GM21390 (cell line): ENCODE results near the gene GUCY2C.
"Not testable (repeated sequence)": the region's sequence is repeated elsewhere in the genome, so short reads cannot be mapped to it uniquely, and the experiment has no call there.

ENCODE experiments used
- ATAC-seq: cut with Tn5 transposase; IDR thresholded peaks from one replicate; pipeline ENCODE4 v1.9.1; 2021; ENCODE audit not compliant: unreplicated experiment

Gene GUCY2C

GRCh38 chr12:14696265-14696741 lies at the start of gene GUCY2C:
GUCY2C (minus strand) TSS chr12:14696599; CDS start chr12:14696448, 151 bp downstream.
- no peak for ATAC-seq

- ATAC-seq = no peak
Observed at GRCh38 chr12:14743061-14743460, 46.7 kb upstream of the GUCY2C start.

GRCh38 chr12:14741942-14742341 lies 45.5 kb upstream of the GUCY2C start:
- no peak for ATAC-seq

DNA sequence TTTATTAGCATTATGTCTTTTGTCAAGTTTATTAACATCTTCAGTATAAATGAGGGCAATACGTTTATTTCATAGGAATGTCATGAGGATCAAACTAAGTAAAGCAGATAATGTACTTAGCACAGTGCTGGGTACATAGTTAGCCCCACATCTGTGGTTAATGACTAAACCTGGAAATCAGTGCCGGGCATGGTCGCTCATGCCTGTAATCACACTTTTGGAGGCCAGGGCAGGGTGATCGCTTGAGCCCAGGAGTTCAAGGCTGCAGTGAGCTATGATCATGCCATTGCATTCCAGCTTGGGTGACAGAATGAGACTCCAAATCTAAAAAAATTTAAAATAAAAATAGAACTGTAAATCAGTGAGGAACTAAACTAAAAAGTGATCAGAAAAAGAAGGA lies 44.8 kb upstream of the GUCY2C start:
- no peak for ATAC-seq

- ATAC-seq = not testable (repeated sequence)
Observed at GRCh38 chr12:14736441-14736840, 40.0 kb upstream of the GUCY2C start.

- no peak for ATAC-seq
Observed at GRCh38 chr12:14731821-14732220, 35.4 kb upstream of the GUCY2C start.

- ATAC-seq = no peak
Observed at GRCh38 chr12:14729586-14729985, 33.2 kb upstream of the GUCY2C start.

- no peak for ATAC-seq
Observed at GRCh38 chr12:14723763-14724162, 27.4 kb upstream of the GUCY2C start.

GRCh38 chr12:14716848-14717444 lies 20.5 kb upstream of the GUCY2C start:
- peak; percentile 66 for ATAC-seq

DNA sequence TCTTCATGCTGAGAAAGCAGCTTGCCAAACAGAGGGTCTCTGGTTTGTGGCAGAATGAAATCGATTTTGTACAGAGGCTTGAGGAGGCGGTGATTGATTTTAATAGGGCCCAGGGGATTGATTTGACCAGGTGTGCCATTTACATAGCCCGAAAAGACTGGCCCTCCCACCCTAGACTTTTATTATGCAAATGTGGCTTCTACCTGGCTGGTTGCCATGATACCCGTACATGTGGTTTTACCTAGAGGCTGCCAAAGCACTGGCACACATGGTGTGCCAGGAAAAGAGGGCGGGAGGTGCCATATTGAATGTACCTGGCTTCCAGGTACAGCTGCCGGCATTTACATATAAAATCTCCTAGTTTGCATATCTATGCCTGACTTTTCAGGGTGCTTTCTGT lies 18.0 kb upstream of the GUCY2C start:
- ATAC-seq = no peak

DNA sequence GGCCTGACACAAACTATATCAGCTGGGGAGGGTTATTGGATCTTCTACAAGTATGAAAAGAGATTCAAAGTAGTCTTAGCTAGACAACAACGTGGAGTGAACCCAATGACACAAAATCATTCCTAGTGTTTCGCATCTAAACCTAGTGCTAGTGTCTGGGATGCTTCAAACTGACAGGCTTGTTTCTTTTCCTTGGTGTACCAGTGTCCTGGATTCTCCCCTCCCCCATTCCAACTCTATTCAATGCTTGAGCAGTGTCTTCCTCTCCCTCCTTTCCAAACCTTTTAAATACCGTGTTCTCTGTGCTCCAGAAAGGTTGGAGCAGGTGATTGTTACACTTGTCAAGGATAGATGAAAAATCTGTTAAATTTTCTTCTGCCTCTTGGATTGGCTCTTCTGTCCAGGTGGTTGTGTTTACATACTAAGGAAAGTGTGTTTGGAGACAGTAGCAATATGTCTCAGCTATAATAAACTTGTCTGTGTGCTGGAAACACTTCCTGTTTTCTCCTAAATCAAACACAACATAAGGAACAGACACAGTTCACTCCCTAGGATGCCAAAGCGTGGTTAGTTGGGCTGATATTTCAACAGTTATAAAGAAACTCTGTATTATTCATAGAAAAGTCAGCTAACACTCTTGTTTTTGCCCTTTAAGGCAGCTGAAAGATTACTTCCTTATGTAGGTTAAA lies 14.4 kb upstream of the GUCY2C start:
- ATAC-seq = no peak

DNA sequence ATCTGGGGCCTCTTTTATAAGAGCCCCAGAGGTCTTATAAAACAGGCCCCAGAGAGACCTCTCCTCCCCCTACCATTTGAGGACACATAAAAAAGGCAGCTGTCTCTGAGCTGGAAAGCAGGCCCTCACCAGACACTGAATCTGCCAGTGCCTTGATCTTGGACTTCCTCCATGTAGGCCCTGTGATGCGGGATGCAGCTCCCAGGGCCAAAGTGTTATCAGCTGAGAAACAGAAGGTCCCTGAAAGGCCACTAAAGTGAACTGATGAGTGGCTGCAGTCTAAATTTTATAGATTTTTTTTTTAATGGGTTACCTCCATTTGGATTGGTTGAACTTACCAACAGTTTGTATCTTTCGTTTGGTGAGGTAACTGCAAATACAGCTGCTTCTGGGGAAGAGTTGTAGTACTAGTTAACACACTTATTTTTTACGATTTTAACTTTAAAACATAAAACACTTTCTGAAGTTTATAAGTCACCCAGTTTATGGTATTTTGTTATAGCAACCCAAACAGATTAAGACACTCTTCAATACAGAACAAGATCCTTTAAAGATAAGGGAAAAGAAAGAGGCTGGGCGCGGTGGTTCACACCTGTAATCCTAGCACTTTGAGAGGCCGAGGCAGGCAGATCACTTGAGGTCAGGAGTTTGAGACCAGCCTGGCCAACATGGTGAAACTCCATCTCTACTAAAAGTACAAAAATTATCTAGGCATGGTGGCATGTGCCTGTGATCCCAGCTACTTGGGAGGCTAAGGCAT lies 5.6 kb upstream of the GUCY2C start:
- no peak for ATAC-seq

DNA sequence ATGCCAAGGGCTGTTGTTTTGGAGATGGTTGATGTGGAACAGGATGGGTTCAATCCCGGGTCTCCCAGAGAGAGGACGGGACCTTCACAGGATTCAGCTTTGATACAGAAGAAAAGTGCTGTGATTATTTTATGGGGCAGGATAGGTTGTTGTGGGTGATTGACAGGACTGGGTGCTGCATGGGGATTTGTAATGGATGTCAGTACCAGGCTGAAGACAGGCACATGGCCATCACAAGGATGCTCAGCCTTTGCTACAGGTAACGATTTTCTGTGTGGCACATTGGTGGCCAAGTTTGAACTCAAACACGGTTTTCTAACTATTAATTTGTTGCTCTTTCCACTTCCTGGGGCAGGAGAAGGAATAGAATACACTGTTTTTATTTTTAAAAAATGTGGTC lies 4.5 kb upstream of the GUCY2C start:
- no peak for ATAC-seq

DNA sequence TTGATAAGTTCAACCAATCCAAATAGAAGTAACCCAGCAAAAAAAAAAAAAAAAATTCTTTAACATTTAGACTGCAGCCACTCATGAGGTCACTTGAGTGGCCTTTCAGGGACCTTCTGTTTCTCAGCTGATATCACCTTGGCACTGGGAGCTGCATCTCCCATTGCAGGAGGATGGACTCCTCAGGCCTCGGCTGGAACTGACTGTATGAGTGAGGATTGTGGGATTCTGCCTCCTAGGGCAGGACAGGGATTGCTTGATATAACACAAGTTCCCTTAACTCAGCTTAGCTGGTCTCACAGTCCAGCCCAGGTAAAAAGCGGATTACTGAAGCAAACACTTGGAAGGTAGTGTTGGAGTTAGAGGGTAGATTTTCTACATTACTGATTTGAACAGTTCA lies 3.5 kb upstream of the GUCY2C start:
- ATAC-seq = no peak

GRCh38 chr12:14698555-14698954 lies 2.2 kb upstream of the GUCY2C start:
- no peak for ATAC-seq

DNA sequence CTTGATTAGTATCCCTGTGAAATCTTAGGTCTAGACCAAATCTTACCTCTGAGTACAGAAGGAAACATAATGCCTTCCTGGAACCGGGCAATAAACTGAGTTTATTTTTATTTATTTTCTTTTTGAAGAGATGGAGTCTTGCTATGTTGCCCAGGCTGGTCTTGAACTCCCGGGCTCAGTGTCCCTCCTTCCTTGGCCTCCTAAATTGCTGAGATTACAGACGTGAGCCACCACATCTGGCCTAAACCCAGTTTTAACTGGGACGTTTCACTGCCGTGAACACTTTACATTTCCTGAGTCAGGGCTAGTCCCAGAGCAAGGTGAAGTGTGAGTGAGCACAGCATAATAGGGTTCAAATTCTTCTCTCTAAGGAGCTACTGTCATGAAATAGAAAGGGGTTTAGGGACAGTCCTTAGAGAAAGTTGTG lies 671 bp downstream of the GUCY2C start:
- no peak for ATAC-seq

GRCh38 chr12:14694970-14695369 lies 1.4 kb downstream of the GUCY2C start:
- no peak for ATAC-seq

DNA sequence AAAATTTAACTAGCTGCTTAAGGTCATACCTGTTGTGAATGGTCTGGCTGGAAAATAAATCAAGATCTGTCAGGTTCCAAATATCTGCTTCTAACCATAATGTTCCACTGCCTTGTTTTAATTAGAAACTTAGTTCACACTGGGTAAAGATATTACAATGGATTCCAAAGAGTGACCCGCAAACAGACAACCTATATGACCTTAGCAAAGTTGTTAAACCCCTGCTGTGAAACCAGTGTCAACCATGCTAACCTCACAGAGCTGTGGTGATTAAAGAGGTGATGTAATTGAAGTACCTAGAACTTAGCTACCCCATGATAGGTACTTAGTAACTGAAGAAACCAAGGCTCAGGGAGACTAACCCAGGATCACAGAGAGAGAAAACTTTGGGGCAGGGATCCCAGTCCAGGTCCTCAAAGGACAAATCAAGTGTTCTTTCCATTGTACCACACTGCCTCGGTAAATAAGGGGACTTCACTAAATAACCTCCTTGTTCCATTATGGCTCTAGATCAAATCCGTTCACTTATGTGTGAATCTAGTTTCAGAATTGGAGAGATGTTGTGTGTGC lies 2.2 kb downstream of the GUCY2C start:
- ATAC-seq = no peak

DNA sequence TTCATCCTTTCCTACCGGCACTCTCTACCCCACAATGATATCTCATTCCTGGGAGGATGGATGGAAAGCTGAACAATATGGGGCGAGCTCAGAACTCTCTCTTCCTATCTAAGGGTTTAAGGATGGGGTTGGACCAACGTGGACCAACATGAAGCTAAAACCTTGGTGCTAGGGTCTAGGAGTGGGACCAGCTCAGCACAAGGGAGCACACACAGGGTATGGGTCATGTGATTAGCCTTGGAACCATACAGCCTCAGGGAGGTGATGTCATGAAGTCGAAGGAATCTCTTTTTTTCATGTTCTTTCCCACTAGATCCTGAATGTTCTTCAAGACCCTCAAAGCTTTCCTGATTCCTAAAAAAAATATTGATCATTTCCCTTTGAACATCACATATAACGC lies 3.3 kb downstream of the GUCY2C start:
- ATAC-seq = no peak

GRCh38 chr12:14691560-14691959 lies 4.8 kb downstream of the GUCY2C start:
- no peak for ATAC-seq

GRCh38 chr12:14689996-14690395 lies 6.4 kb downstream of the GUCY2C start:
- peak; percentile 44 for ATAC-seq

GRCh38 chr12:14689144-14689543 lies 7.3 kb downstream of the GUCY2C start:
- no peak for ATAC-seq
